SK-N-SH (cell line): ENCODE data around the gene ZDHHC7. TPM values are rescaled to one million over a fixed set of nuclear protein-coding genes. Genes with fewer than 3 reads are reported as not detected.

ENCODE experiments used
- CTCF ChIA-PET: fragments of 300-600, 350-600 bp; formaldehyde crosslinking; extraction: SDS; loops from one replicate; lab custom pipeline; 2021; lab: Yijun Ruan, JAX
- POLR2A ChIA-PET: fragments of 350-600 bp; sonication (Branson Sonifier 250); formaldehyde crosslinking; extraction: SDS; loops from one replicate; lab custom pipeline; 2020; ENCODE audit warnings: antibody characterized with exemption, inconsistent platforms; lab: Yijun Ruan, JAX
- DNase-seq: peaks from one replicate; pipeline ENCODE4 v3.0.0; 2012
- H2AFZ ChIP-seq: fragments of 200-600 bp; sonication (generic); 2 replicates; pipeline ENCODE4 v1.8.1; 2016; ENCODE audit warnings: antibody characterized with exemption, mild to moderate bottlenecking, low read depth
- H3F3A ChIP-seq: fragments of 200-600 bp; sonication (generic); replicated peaks from 2 replicates; pipeline ENCODE3; 2016; ENCODE audit warnings: antibody characterized with exemption, mild to moderate bottlenecking; ENCODE audit not compliant: insufficient read depth
- H3K27ac ChIP-seq, 2 experiments: fragments of 200-500 bp in 1 of 2; fragments of 200-600 bp in 1 of 2; sonication (Bioruptor generic) in 1 of 2; sonication (generic), shearing (Covaris generic) in 1 of 2; 2 replicates each; pipeline versions ENCODE4 v1.5.1 to v1.6.1; 2014 to 2016; ENCODE audit warnings: low read depth in 2 of 2, inconsistent platforms in 1 of 2, low read length in 1 of 2, mild to moderate bottlenecking in 1 of 2, mixed read lengths in 1 of 2
- H3K27me3 ChIP-seq: fragments of 200-600 bp; sonication (generic), shearing (Covaris generic); 2 replicates; pipeline ENCODE4 v1.6.1; 2016; ENCODE audit warnings: mixed run types; ENCODE audit not compliant: insufficient read depth
- H3K36me3 ChIP-seq, 2 experiments: fragments of 200-500 bp in 1 of 2; fragments of 200-600 bp in 1 of 2; sonication (Bioruptor generic) in 1 of 2; sonication (generic) in 1 of 2; replicated peaks in 1 of 2; 2 replicates each; pipeline versions ENCODE3 to v1.5.1; 2014 to 2016; ENCODE audit warnings: low read length in 1 of 2, mild to moderate bottlenecking in 1 of 2; ENCODE audit not compliant: insufficient read depth in 2 of 2, control insufficient read depth in 1 of 2
- H3K4me1 ChIP-seq, 2 experiments: fragments of 200-500 bp in 1 of 2; fragments of 200-600 bp in 1 of 2; sonication (Bioruptor generic) in 1 of 2; sonication (generic), shearing (Covaris generic) in 1 of 2; 2 replicates each; pipeline versions ENCODE4 v1.5.1 to v1.6.1; 2014 to 2016; ENCODE audit warnings: low read depth in 1 of 2, low read length in 1 of 2, mixed run types in 1 of 2; ENCODE audit not compliant: insufficient read depth in 2 of 2, control insufficient read depth in 1 of 2
- H3K4me2 ChIP-seq: fragments of 200-600 bp; sonication (generic), shearing (Covaris generic); 2 replicates; pipeline ENCODE4 v1.6.1; 2017; ENCODE audit warnings: mixed run types
- H3K4me3 ChIP-seq, 2 experiments: fragments of 200-500 bp in 1 of 2; fragments of 200-600 bp in 1 of 2; sonication (Bioruptor generic) in 1 of 2; sonication (generic), shearing (Covaris generic) in 1 of 2; 2 replicates each; pipeline versions ENCODE4 v1.5.1 to v1.8.1; 2014 to 2016; ENCODE audit warnings: low read depth in 2 of 2, inconsistent platforms in 1 of 2, low read length in 1 of 2, mild to moderate bottlenecking in 1 of 2, mixed read lengths in 1 of 2, moderate library complexity in 1 of 2
- H3K79me2 ChIP-seq: fragments of 200-600 bp; sonication (generic); 2 replicates; pipeline ENCODE4 v1.8.1; 2017; ENCODE audit warnings: mild to moderate bottlenecking; ENCODE audit not compliant: insufficient read depth
- H3K9ac ChIP-seq: fragments of 200-600 bp; sonication (generic); 2 replicates; pipeline ENCODE4 v1.6.1; 2017; ENCODE audit warnings: mixed run types
- H3K9me2 ChIP-seq: fragments of 200-600 bp; sonication (generic); 2 replicates; pipeline ENCODE4 v1.6.1; 2017; ENCODE audit warnings: mixed run types
- H3K9me3 ChIP-seq: fragments of 200-600 bp; sonication (generic); 2 replicates; pipeline ENCODE4 v1.6.1; 2017; ENCODE audit warnings: mixed run types, mild to moderate bottlenecking, moderate library complexity
- H4K20me1 ChIP-seq: fragments of 200-600 bp; sonication (generic); 2 replicates; pipeline ENCODE4 v1.6.1; 2017; ENCODE audit warnings: mild to moderate bottlenecking, mixed run types; ENCODE audit not compliant: insufficient read depth
- ELF1 ChIP-seq: IDR thresholded peaks from 2 replicates; pipeline ENCODE4 v1.4.0; 2012
- EP300 ChIP-seq, 2 experiments: IDR thresholded peaks; 2 replicates each; pipeline versions ENCODE4 v1.4.0 to v1.6.1; 2012; ENCODE audit warnings: borderline replicate concordance in 1 of 2, low read depth in 1 of 2, low read length in 1 of 2
- FOSL2 ChIP-seq: IDR thresholded peaks from 2 replicates; pipeline ENCODE4 v1.4.0; 2012; ENCODE audit warnings: low read depth, mild to moderate bottlenecking, moderate library complexity, borderline replicate concordance
- FOXJ3 ChIP-seq: sonication (generic); formaldehyde crosslinking; IDR thresholded peaks from 2 replicates; pipeline ENCODE4 v1.5.1; 2020; ENCODE audit warnings: mild to moderate bottlenecking, missing genetic modification reagents
- FOXM1 ChIP-seq: IDR thresholded peaks from 2 replicates; pipeline ENCODE4 v1.4.0; 2012; ENCODE audit warnings: low read depth, mild to moderate bottlenecking
- GABPA ChIP-seq: IDR thresholded peaks from 2 replicates; pipeline ENCODE4 v1.4.0; 2012; ENCODE audit warnings: low read depth, mild to moderate bottlenecking
- MAX ChIP-seq: IDR thresholded peaks from 2 replicates; pipeline ENCODE4 v1.4.0; 2012; ENCODE audit warnings: low read depth
- MXI1 ChIP-seq: IDR thresholded peaks from 2 replicates; pipeline ENCODE4 v1.6.1; 2012; ENCODE audit warnings: mild to moderate bottlenecking, low read depth, low read length, improper control_type of control experiment
- NRF1 ChIP-seq: IDR thresholded peaks from 2 replicates; pipeline ENCODE4 v1.6.1; 2012; ENCODE audit warnings: low read depth, mild to moderate bottlenecking, low read length
- POLR2AphosphoS5 ChIP-seq: IDR thresholded peaks from 2 replicates; pipeline ENCODE4 v1.6.1; 2012; ENCODE audit warnings: low read depth, low read length
- RFX5 ChIP-seq: IDR thresholded peaks from 2 replicates; pipeline ENCODE4 v1.6.1; 2012; ENCODE audit warnings: mild to moderate bottlenecking, improper control_type of control experiment, low read length
- RXRA ChIP-seq: IDR thresholded peaks from 2 replicates; pipeline ENCODE4 v1.4.0; 2012; ENCODE audit warnings: low read depth, mild to moderate bottlenecking, borderline replicate concordance
- SIN3A ChIP-seq: IDR thresholded peaks from 2 replicates; pipeline ENCODE4 v1.6.1; 2012; ENCODE audit warnings: low read depth, mild to moderate bottlenecking, low read length, moderate library complexity, borderline replicate concordance
- SMC3 ChIP-seq: IDR thresholded peaks from 2 replicates; pipeline ENCODE4 v1.6.1; 2012; ENCODE audit warnings: low read depth, low read length, improper control_type of control experiment
- USF1 ChIP-seq: IDR thresholded peaks from 2 replicates; pipeline ENCODE4 v1.4.0; 2012; ENCODE audit warnings: low read depth, borderline replicate concordance
- USF2 ChIP-seq: fragments of 150-350 bp; IDR thresholded peaks from 2 replicates; pipeline ENCODE4 v1.6.1; 2017; ENCODE audit warnings: antibody characterized with exemption, low read length, low read depth, borderline replicate concordance
- ZBTB33 ChIP-seq: IDR thresholded peaks from 2 replicates; pipeline ENCODE4 v1.4.0; 2012; ENCODE audit warnings: low read depth, borderline replicate concordance
- WGBS: methylation state at CpG from one replicate; pipeline ENCODE4 v1.1.6; 2017; ENCODE audit warnings: low lambda C conversion rate; 5-methylcytosine and 5-hydroxymethylcytosine counted together
- polyA plus RNA-seq, 3 experiments: library from polyadenylated mRNA; depleted of rRNA; stranded (reverse); fragments of >200 nt; gene quantifications; 2 replicates each; pipeline ENCODE4 v1.2.3, GENCODE V29; 2012

Gene ZDHHC7
- polyA plus RNA-seq, 1 of the 3 experiments (the other 2 are of a cell fraction): 114 TPM

- Histone ChIP-seq H3K4me2 (no peak overlapping the region), H3K27me3 (no peaks in the 10 kb centered on the region), H3K4me3 (no peak overlapping the region), H3F3A (peaks cover 16% of the 10 kb centered on the region), H3K4me1 (no peaks in the 10 kb centered on the region), H3K27ac (peak overlapping the region in 1 of 2 experiments; percentile 64; a peak in 2 of 4 replicates), H4K20me1 (no peaks in the 10 kb centered on the region), H3K9me2 (no peaks in the 10 kb centered on the region), H3K79me2 (no peaks in the 10 kb centered on the region), H3K9me3 (no peaks in the 10 kb centered on the region), H2AFZ (no peak overlapping the region), H3K9ac (no peak overlapping the region), H3K36me3 (no peaks in the 10 kb centered on the region)
- CTCF ChIA-PET: no interaction called here
- WGBS: 83% methylated on average over 4 of the region's 5 CpGs
- no peak for TF ChIP-seq FOXM1
- no peak for TF ChIP-seq RFX5
- no peak for TF ChIP-seq RXRA
- no peak for TF ChIP-seq ELF1
- no peak for TF ChIP-seq ZBTB33
- TF ChIP-seq EP300 (IDR thresholded peaks at IDR 0.05; ENCODE audit: borderline replicate concordance in 1 of 2, low read depth in 1 of 2, low read length in 1 of 2): no peak
- TF ChIP-seq USF1: no peak
- no peak for TF ChIP-seq GABPA
- no peak for TF ChIP-seq FOSL2
- TF ChIP-seq MXI1: no peak
- no peak for TF ChIP-seq MAX
- TF ChIP-seq SMC3: no peak
- TF ChIP-seq FOXJ3 (CRISPR knock-in tag): no peak
- TF ChIP-seq NRF1: no peak
- TF ChIP-seq USF2: no peak
- TF ChIP-seq SIN3A: no peak
- no peak for TF ChIP-seq POLR2AphosphoS5
- POLR2A ChIA-PET: no interaction called here
- DNase-seq: no peak
Observed at GRCh38 chr16:85037721-85038120, 26.4 kb upstream of the ZDHHC7 start.
